Fibroblast of skin of scalp (primary cell): Measurements from ENCODE around the gene MAEA.

Experiments used
- DNase-seq: peaks from one replicate; pipeline ENCODE4 v3.0.0-alpha.2; 2013

MAEA gene

DNA sequence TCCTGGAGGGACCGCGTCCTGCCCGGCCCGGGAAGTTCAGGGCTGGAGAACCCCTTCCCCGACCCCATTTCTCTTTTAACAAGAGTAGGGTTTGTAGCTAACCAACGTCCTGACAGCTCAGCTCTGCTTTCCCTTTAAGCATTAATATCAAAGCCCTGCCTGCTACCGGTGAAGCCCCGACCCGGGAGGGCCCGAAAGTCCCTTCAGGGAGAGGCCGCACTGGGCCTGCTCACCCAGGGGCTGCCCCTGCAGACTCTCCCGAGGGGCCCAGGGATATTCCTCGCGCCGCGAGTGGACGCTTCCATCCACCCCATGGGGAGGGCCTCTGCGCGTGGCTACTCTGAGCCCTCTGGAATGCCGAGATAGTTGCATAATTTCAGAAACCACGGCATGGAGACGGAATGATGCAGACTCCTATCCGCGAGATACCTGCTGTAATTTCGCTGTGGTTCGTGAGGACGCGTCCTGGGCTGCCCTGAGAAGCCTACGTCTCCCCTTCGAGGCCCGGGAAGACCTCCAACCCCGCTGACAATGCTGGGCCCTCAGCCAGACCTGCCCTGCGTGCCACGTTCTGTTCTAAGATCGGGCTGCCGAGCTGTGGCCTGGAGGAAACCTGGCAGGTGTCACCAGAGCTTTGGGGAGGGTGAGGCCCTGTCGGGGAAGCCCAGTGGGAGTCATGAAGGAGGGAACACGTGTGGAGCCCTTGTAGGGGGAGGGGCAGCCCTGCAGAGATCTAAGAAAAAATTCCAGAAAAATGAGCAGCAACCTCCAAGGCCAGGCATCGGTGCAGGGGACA, 39.8 kb upstream of the MAEA start:
- DNase-seq: peak; percentile 52

DNA sequence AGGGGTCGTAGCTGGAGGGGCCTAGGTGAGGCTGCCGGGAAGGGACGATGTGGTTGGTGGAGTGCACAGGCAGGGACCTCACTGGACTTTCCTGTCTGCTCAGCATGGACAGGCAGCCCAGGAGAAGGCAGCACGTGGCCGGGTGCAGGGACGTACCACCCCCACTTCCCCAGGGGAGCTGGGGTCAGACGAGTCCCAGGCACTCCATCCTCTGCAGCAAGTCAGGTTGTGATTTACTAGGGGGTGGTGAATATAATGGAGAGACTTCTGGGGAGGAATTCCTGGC, 39.2 kb upstream of the MAEA start:
- DNase-seq: no peak

DNA sequence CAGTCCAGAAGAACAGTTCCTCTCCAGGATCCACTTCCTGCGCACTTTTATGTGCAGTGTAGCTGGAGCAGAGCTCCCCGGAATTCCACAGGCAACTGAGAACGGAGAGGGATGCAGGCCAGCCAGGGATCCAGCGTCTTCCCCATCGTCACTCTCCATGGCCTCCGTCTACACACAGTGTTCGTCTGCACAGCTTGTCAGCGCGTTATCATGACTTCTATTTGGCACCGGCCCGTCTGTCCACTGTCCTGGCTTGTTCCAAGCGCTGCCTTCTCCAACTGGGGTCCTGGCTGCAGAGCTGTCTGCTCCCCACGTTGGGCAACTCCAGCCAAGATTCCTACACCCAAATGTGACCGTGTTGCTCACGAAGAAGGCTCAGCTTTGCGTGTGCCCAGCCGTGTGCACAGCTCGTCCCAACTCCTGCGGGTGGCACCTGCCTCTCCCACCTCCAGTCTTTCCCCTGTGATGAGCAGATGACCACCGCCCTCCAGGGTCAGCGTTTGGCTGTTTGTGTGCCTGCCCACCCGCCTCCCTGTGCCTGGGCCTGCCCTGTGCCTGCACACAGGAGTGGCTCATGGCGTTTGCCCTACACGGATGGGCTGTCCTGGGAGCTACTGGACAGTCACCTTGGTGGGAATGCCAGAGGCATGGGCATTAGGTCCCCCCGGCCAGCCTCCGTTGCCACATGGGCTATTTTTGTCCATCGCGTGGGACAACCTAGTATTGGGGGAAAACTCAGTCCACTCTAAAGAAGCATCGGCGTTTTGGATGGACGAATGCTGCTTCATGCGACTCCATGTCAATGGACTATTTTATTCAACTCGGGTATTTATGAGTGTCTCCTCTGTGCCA, 38.5 kb upstream of the MAEA start:
- no peak for DNase-seq

DNA sequence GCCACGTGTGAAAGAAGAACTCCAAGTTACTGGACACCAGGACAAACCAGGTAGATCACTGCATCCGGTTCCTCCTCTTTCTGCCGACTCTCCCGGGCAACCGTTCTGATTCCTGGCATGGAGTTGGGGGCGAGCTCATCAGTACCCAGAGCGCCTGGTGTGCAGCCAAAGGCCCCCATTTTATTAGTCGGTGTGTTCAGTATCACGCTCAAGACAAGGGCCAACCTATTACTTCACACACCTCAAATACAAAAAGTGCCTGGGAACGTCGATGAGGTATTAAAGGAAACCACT, 38.0 kb upstream of the MAEA start:
- no peak for DNase-seq

DNA sequence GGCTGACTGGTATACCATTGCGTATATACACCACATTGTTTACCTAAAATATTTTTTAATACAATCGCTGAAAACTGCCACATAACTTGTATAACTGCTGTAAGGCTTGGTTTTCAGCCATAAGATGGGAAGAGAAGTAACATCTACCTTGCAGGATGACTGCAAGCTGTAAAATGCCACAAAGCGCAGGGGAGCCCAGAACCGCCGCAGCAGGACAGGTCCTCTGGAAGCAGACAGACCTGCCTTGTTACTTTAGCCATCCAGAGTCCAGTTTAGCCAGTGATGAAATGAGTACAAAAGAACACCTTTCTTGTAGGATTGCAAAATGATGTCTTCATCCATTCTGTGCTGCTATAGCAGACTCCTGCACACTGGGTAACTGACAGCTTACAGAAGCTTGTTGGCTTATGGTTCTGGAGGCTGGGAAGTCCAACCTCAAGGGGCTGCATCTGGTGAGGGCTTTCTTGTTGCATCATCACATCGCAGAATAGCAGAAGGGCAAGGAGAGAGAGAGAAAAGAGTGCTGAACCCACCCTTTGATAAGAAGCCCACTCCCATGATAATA, 36.7 kb upstream of the MAEA start:
- no peak for DNase-seq

DNA sequence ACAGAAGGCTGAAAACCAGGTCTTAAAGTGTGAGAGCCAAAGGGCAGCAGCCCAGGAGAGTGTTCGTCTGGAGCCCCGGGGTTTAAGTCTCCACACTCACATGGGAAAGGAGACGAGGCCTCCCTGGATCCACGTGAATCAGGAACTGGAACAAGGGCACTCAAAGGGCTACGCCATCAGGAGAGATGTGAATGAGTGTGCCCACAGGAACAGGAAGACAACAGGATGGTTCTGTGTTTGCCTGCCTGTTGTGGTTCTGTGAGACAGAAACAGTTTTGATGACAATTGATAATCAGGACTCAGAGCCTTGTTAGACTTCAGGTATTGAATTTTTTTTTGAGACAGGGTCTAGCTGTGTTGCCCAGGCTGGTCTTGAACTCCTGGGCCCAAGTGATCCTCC, 35.9 kb upstream of the MAEA start:
- no peak for DNase-seq

DNA sequence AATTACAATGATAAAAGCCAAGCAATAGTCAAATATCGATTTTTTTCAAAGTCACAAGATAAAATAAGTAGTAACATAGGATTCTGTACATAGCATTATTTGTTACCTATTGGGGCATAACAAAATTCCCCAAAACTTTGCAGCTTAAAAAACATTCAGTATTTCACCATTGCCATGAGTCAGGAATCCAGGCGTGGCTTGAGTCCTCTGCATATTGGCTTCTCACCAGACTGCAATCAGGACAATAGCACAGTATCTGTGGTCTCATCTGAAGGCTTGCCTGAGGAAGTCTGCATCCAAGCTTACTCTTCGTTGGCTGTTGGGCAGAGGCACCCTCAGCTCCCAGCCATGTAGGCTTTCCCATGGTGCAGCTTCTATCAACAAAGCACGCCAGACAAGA, 34.5 kb upstream of the MAEA start:
- DNase-seq: no peak

DNA sequence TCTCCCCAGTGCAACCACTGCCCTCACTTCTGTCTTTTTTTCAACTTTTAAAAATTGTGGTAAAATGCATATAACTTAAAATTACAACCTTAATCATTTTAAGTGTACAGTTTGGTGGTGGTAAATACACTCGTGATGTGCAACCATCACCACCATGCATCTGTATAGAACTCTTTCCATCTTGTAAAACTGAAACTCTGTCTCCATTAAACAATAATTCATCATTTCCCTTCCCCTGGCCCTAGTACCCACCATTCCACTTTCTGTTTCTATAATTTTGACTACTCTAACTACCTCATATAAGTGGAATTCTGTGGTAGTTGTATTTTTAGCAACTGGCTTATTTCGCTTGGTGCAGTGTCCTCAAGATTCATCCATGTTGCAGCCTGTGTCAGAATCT, 34.0 kb upstream of the MAEA start:
- DNase-seq: no peak

DNA sequence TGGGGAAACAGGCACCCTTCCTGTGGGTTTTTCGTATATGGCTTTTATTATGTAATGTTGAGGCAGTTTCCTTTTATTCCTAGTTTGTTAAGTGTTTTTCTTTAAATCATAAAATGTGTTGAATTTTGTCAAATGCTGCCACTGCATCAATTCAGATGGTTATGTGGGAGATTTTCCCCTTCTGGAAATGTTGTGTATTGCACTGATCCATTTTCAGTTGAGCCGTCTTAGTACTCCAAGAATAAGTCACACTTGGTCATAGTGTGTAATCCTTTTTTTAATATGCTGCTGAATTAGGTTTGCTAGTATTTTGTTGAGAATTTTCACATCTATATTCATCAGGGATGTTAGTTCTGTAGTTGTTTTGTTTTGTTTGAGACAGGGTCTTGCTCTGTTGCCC, 31.2 kb upstream of the MAEA start:
- DNase-seq: no peak

DNA sequence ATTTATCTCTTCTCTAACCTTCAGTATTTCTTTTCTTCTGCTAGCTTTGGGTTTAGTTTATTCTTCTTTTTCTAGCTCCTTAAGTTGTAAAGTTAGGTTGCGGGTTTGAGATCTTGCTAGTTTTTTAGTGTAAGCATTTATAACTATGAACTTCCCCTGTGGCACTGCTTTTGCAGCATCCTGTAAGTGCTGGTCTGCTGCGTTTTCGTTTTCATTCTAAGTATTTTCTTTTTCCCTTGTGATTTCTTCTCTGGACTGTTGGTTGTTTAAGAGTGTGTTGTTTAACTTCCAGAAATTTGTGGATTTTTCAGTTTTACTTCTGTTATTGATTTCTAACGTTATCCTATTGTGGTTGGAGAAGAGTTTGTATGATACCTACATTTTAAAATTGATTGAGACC, 29.7 kb upstream of the MAEA start:
- no peak for DNase-seq

DNA sequence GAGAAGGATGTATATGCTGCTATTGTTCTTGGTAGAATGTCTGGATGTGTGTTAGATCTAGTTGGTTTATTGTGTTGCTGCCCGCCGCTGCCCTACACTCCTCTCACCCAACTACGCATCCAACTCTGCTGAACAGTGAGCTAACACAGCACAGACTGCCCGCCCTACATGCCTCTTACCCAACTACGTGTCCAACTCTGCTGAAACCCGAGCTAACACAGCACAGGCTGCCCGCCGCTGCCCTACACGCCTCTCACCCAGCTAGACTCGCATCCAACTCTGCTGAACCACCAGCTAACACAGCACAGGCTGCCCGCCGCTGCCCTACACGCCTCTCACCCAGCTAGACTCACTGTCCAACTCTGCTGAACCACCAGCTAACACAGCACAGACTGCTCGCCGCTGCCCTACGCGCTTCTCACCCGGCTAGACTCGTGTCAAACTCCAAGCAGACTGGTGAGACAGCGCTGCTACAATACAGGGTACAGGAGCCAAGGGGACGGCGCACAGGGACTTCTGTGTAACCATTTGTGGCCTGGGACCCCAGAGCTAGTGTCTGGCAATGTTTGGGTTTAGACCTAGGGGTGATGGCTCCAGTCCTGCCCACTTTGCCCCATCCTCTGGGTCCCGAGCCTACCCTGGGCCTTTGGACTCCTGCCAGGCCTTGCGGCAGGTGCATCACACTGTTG, 29.1 kb upstream of the MAEA start:
- no peak for DNase-seq

DNA sequence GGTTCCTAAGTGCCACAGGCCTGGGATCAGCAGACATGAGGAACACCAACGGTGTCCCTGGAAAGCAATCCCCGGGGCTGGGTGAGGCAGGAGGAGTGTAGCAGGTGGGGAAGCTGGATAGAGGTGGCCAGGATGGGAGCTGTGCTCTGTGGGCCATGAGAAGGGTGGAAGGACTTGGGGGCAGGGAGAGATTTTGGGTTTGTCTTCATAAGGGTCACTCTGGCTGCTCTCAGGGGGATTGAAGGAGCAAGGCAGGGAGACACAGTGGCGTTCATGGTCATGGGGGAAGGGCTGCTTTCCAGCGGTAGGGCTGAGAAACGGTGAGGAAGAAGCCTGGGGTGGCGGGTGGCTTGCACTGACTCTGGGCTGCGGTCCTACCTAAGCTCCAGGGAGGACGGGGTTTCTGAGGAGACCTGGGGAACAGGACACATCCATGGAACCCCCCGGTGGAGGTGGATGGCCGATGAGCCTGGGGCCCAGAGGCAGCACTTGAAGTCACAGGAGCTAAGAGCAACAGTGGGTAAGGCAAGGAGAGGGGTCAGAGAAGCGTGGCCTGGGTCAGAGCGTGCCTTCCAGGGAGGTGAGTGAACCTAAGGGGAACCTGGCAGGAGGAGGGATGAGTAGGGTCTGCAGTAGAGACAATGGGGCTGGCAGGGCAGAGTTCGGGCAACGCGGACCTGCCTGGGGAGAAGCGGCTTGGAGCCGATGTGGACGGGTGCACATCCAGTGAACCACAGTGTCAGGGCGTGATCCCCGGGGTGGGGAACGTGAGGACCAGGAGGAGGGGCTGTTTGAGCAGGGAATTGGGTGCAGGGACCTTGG, 28.4 kb upstream of the MAEA start:
- DNase-seq: no peak

DNA sequence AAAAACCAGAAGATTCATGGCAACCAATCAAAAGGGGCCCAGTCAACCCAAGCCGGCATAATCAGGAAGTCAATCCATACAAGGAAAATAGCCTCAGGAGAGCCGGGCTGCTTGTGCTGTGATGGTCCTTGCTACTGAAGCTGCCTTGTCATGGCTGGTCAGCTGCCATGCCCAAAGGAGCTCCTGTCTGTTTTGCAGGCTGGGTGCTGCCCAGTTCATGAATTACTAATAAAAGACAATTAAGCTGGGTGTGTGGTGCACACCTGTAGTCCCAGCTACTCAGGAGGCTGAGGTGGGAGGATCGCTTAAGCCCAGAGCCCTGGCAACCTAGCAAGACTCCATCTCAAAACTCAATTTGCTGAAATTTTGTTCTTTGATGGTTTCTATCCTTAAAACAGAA, 24.7 kb upstream of the MAEA start:
- DNase-seq: no peak

DNA sequence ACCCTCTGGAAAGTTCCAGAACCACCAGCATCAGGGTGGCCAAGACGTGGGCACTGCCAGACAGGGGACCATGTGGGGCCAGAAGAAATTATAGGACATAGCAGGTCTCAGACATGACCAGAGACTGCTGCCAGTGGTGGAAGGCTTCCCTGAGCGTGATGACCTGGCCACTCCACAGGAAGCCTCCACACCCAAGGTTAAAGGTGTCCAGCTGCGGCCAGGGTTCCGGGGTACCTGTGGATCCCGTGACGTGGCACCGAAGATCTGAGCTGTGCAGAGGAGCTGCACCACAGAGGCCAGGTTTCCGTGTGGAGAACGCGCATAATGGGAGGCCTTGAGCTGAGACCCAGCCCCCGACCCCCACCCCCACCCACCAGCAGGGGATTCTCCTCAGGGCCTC, 24.3 kb upstream of the MAEA start:
- no peak for DNase-seq

DNA sequence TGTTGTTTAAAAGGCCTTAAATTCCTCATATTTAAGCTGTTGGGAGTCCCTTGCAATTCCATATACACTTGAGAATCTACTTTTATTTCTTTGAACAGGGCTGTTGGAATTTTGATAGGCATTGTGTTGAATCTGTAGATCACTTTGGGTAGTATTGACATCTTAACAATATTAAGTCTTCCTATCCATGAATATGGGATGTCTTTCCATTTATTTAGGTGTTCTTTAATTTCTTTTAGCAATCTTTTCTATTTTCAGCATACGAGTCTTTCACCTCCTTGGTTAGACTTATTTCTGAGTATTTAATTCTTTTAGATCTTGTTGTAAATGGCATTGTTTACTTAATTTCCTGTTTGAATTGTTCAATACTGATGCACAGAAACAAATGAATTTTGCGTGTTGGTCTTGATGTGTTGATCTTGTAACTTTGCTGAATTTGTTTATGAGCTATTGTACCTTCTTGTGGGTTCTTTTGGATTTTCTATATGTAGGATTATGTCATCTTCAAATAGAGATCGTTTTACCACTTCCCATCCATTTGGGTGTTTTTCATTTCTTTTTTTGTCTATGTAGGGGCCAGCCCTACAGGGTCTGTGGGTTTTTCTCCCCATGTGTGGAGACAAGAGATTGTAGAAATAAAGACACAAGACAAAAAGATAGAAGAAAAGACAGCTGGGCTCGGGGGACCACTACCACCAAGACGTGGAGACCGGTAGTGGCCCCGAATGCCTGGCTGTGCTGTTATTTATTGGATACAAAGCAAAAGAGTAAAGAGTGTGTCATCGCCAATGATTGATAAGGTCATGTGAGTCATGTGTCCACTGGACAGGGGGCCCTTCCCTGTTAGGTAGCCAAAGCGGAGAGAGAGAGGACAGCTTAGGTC, 22.6 kb upstream of the MAEA start:
- DNase-seq: no peak

DNA sequence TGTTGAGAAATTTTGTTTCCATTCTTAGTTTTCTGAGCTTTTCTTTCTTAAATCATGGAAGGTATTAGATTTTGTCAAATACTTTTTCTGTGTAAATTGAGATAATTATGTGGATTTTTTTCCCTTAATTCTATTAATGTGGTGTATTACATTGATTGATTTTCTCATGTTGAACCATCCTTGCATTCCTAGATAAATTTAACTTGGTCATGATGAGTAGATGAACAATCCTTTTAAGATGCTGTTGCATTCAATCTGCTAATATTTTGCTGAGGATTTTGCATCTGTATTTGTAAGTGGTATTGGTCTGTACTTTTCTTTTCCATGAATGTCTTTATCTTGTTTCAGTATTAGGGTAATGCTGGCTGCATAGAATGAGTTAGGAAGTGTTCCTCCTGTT, 20.5 kb upstream of the MAEA start:
- DNase-seq: no peak

DNA sequence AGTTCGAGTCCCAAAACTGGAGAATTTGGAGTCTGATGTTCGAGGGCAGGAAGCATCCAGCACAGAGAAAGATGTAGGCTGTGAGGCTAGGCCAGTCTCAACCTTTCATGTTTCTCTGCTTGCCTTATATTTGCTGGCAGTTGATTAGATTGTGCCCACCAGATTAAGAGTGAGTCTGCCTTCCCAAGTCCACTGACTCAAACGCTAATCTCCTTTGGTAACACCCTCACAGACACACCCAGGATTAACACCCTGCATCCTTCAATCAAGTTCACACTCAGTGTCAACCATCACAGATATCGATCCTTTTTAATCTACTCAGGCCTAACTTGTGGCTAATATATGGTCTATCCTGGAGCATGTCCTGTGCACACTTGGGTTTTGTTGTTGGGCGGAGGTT, 18.0 kb upstream of the MAEA start:
- DNase-seq: no peak

DNA sequence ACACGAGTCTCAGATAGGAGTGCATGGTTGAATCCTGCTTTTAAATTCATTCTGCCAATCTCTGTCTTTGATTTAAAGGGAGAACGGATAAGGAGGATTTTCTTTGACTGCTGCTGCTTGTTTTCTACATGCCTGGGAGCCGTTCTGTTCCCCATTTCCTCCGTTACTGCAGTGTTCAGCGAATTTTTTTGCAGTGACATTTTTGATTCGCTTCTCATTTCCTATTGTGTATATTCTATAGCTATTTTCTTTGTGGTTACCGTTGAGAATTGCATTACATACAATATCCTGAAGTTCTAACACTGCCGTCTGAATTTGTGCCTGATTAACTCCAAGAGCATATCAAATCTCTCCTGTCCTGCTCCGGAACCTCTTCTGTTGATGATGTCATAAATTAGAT, 14.8 kb upstream of the MAEA start:
- DNase-seq: peak; percentile 34

DNA sequence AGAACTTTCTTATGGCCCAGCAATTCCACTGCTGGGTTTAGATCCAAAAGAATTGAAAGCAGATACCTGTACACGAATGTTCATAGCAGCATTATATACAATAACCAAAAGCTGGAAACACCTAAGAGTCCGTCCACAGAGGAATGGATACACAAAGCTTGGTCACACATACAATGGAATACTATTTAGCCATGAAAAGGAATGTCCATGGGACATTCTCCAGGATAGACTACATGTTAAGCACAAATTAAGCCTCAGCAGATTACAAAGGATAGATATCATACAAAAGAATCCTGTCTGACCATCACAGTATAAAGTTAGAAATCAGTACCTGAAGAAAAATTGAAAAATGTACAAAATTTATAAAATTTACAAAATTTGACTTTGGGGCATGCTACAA, 12.7 kb upstream of the MAEA start:
- no peak for DNase-seq

DNA sequence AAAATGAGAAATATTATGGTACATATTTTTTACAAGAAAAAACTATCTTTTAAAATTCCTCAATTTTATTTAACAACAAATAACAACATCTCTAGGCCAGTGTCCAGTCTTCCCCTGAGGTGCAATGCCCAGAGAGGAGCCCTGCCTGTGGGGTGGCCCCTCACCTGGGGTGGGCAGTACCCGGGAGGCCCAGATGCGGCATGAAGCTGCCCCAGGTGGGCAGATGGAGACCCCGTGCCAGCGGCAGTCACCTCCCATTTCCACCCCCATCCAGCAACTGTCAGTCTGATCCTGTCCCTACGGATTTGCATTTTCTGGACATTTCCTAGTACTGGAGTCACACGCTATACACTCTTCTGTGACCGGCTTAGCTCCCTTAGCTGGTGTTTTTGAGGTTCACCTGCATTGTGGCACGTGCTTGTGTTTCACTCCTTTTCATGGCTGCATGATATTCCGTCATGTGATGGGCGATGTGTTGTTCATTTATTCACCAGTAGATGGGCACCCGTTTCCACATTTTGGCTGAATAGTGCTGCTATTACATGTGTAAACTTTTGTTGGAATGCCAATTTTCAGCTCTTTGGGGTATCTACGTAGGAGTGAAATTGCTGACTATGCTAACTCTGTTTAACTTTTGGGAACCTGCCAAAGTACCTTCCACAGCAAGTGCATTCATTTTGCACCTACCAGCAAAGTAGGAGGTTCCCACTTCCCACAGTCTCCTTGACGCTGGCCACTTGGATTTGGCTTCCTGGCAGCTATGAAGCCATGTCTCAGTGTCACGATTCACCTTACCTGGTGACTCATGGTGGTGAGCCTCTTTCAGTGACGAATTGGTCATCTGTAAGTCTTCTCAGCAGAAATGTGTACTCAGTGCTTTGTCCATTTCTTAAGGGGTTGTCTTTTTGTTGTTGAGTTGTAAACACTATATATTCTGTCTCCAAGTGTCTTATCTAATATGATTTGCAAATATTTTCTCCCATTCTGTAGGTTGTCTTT, 11.7 kb upstream of the MAEA start:
- no peak for DNase-seq
